GM12874 (cell line): ENCODE data around the gene JMJD7.

ENCODE experiments used
- CTCF ChIP-seq: IDR thresholded peaks from 2 replicates; pipeline ENCODE4 v1.5.1; 2011; ENCODE audit warnings: low read depth, mild to moderate bottlenecking, control low read depth, low read length, moderate library complexity; ENCODE audit not compliant: insufficient read depth

Gene JMJD7

GRCh38 chr15:41824062-41824745, 3.7 kb upstream of the JMJD7 start:
- TF ChIP-seq CTCF: no peak

GRCh38 chr15:41825145-41825544, 2.7 kb upstream of the JMJD7 start:
- no peak for TF ChIP-seq CTCF

GRCh38 chr15:41825572-41826535, 2.0 kb upstream of the JMJD7 start:
- no peak for TF ChIP-seq CTCF

GRCh38 chr15:41827290-41827879, 507 bp upstream of the JMJD7 start:
- 0 out of 2 replicates have a peak, but pooled peaks have one; percentile 5 for TF ChIP-seq CTCF

GRCh38 chr15:41828807-41829141, 882 bp downstream of the JMJD7 start:
- TF ChIP-seq CTCF: no peak

GRCh38 chr15:41829959-41830646, 2.2 kb downstream of the JMJD7 start:
- TF ChIP-seq CTCF: no peak

- no peak for TF ChIP-seq CTCF
Measured at GRCh38 chr15:41832208-41832607, 4.3 kb downstream of the JMJD7 start.
